Head of caudate nucleus (tissue), 42 donors: Measurements from ENCODE around the gene ZCCHC18.
A peak's percentile ranks its signal among the peaks of the same experiment; 100 is the strongest.

Experiments used
- DNase-seq, 42 donors: peaks; one replicate each; pipeline versions ENCODE4 v3.0.0 to v3.0.0-alpha.2; 2020 to 2021; ENCODE audit warnings: mixed read lengths in 7 of 42
- intact Hi-C: fragments of 100-400 bp; cut with DNase I; formaldehyde crosslinking; loops from one replicate; pipeline ENCODE4 v1.15.0; 2022

Gene ZCCHC18

GRCh38 chrX:104122829-104123228, 10.5 kb downstream of the ZCCHC18 start:
- DNase-seq: no peak
- intact Hi-C loops: no loop called here

- intact Hi-C loops: no loop called here
- no peak for DNase-seq
Measured at GRCh38 chrX:104126856-104127255, 14.5 kb downstream of the ZCCHC18 start.

GRCh38 chrX:104130808-104131207, 18.5 kb downstream of the ZCCHC18 start:
- DNase-seq: no peak
- intact Hi-C loops: loop anchor here (10.0 kb wide), 1 partner anchor 296 kb away; the partner anchor contains the start of gene RAB9B

GRCh38 chrX:104134583-104135261, 22.4 kb downstream of the ZCCHC18 start:
- intact Hi-C loops: loop anchor here (10.0 kb wide), 1 partner anchor 300 kb away; the partner anchor contains the start of gene RAB9B
- DNase-seq: no peak

GRCh38 chrX:104135677-104136076, 23.4 kb downstream of the ZCCHC18 start:
- DNase-seq: no peak
- intact Hi-C loops: loop anchor here (10.0 kb wide), 1 partner anchor 301 kb away; the partner anchor contains the start of gene RAB9B

- peak in 41 of 42 donors; percentile 12 to 91 (median 75) for DNase-seq
- intact Hi-C loops: loop anchor here (10.0 kb wide), 1 partner anchor 302 kb away; the partner anchor contains the start of gene RAB9B
Measured at GRCh38 chrX:104136241-104137019, 24.1 kb downstream of the ZCCHC18 start.

- DNase-seq: peak in 2 of 42 donors; percentile 6 to 13
- intact Hi-C loops: loop anchor here (10.0 kb wide), 1 partner anchor 303 kb away; the partner anchor contains the start of gene RAB9B
Measured at GRCh38 chrX:104137496-104137895, 25.2 kb downstream of the ZCCHC18 start.

GRCh38 chrX:104141087-104141760, 28.9 kb downstream of the ZCCHC18 start:
- no peak for DNase-seq
- intact Hi-C loops: loop anchor here (5.0 kb wide), 1 partner anchor 454 kb away; the partner anchor contains the start of gene MORF4L2

GRCh38 chrX:104151037-104151436, 38.7 kb downstream of the ZCCHC18 start:
- intact Hi-C loops: no loop called here
- DNase-seq: no peak

GRCh38 chrX:104156630-104157529, 44.6 kb downstream of the ZCCHC18 start, which contains the start of gene SLC25A53:
TSS of gene SLC25A53 (minus strand) at chrX:104157009. CDS start at chrX:104105257, 51,752 bp downstream.
- intact Hi-C loops: no loop called here
- peak; percentile 53 to 91 (median 78) for DNase-seq
